A549 (cell line): ENCODE results near the gene FPR1. TPM values are rescaled to one million over a fixed set of nuclear protein-coding genes. Genes with fewer than 3 reads are reported as not detected.

Experiments
- ATAC-seq, 2 experiments: fragments of 200-7000 bp in 1 of 2; fragments of >200 bp in 1 of 2; cut with Nextera tagmentation in 1 of 2; cut with Tn5 transposase in 1 of 2; 3 replicates each; pipeline versions ENCODE4 v1.8.0 to v1.9.1; 2018 to 2020; ENCODE audit warnings: mild to moderate bottlenecking in 1 of 2, moderate library complexity in 1 of 2
- CTCF ChIA-PET: fragments of 300-600 bp; sonication (Branson Sonifier 250); formaldehyde crosslinking; extraction: SDS; loops from one replicate; lab custom pipeline; 2021; ENCODE audit warnings: antibody characterized with exemption, inconsistent platforms; lab: Yijun Ruan, JAX
- POLR2A ChIA-PET: fragments of 350-600 bp; formaldehyde crosslinking; extraction: SDS; loops from one replicate; lab custom pipeline; 2021; ENCODE audit warnings: antibody characterized with exemption, inconsistent platforms; lab: Yijun Ruan, JAX
- DNase-seq, 2 experiments: peaks; one replicate each; pipeline versions ENCODE4 v3.0.0 to v3.0.0-alpha.2; 2011 to 2016; ENCODE audit warnings: low read depth in 1 of 2, low spot score in 1 of 2
- FAIRE-seq: peaks from 2 replicates; lab custom pipeline; 2011; peaks lifted over from hg19 to GRCh38; lab: Jason Lieb, UNC
- H3K27ac ChIP-seq, 2 experiments: fragments of >200 bp; sonication (Bioruptor Twin); formaldehyde crosslinking; 3 replicates each; pipeline ENCODE4 v1.5.1; 2016 to 2017
- H3K4me1 ChIP-seq: fragments of >200 bp; sonication (Bioruptor Twin); formaldehyde crosslinking; 3 replicates; pipeline ENCODE4 v1.6.1; 2016
- H3K4me2 ChIP-seq: fragments of >200 bp; sonication (Bioruptor Twin); formaldehyde crosslinking; 3 replicates; pipeline ENCODE4 v1.6.1; 2016
- H3K4me3 ChIP-seq: fragments of >200 bp; sonication (Bioruptor Twin); formaldehyde crosslinking; 3 replicates; pipeline ENCODE4 v1.5.1; 2016
- H3K9me3 ChIP-seq: fragments of >200 bp; sonication (Bioruptor Twin); formaldehyde crosslinking; 3 replicates; pipeline ENCODE4 v1.6.1; 2016
- ATOH8 ChIP-seq: fragments of 250-450 bp; sonication (Bioruptor Pico); IDR thresholded peaks from 2 replicates; pipeline ENCODE4 v1.5.0; 2020; ENCODE audit warnings: low read depth, mild to moderate bottlenecking, moderate library complexity
- BHLHE40 ChIP-seq: IDR thresholded peaks from 2 replicates; pipeline ENCODE4 v1.6.1; 2012; ENCODE audit warnings: low read depth, low read length, inconsistent platforms
- CBX8 ChIP-seq: fragments of 200-600 bp; sonication (generic); IDR thresholded peaks from 2 replicates; pipeline ENCODE4 v1.6.1; 2016
- CEBPB ChIP-seq, 2 experiments: fragments of >200 bp in 1 of 2; sonication (Bioruptor Twin) in 1 of 2; formaldehyde crosslinking in 1 of 2; IDR thresholded peaks; 2 replicates each; pipeline ENCODE4 v1.6.1; 2012 to 2016
- CHD2 ChIP-seq: fragments of 150-350 bp; IDR thresholded peaks from 2 replicates; pipeline ENCODE4 v1.6.1; 2014; ENCODE audit warnings: low read length; ENCODE audit not compliant: partially characterized antibody
- CHD4 ChIP-seq: fragments of 200-600 bp; sonication (generic); IDR thresholded peaks from 2 replicates; pipeline ENCODE4 v1.6.1; 2016; ENCODE audit warnings: antibody characterized with exemption, mild to moderate bottlenecking, borderline replicate concordance
- EHMT2 ChIP-seq: fragments of 200-600 bp; sonication (generic); IDR thresholded peaks from 2 replicates; pipeline ENCODE4 v1.6.1; 2016; ENCODE audit warnings: antibody characterized with exemption, low read depth, mild to moderate bottlenecking, moderate library complexity
- EP300 ChIP-seq, 2 experiments: fragments of >200 bp; sonication (Bioruptor Twin); formaldehyde crosslinking; IDR thresholded peaks; 2 replicates in 1 of 2; 3 replicates in 1 of 2; pipeline ENCODE4 v1.6.1; 2016 to 2017
- GATA3 ChIP-seq: IDR thresholded peaks from 2 replicates; pipeline ENCODE4 v1.6.1; 2012; ENCODE audit warnings: borderline replicate concordance
- HDAC2 ChIP-seq: fragments of 200-600 bp; sonication (generic); IDR thresholded peaks from 2 replicates; pipeline ENCODE4 v1.6.1; 2016
- HEYL ChIP-seq: fragments of 250-450 bp; sonication (Bioruptor Pico); IDR thresholded peaks from 2 replicates; pipeline ENCODE4 v1.8.0; 2021; ENCODE audit warnings: mild to moderate bottlenecking, moderate library complexity
- HOXA7 ChIP-seq: fragments of 250-450 bp; sonication (Bioruptor Pico); IDR thresholded peaks from 2 replicates; pipeline ENCODE4 v1.5.0; 2020; ENCODE audit warnings: mild to moderate bottlenecking, moderate library complexity
- HOXB5 ChIP-seq: fragments of 250-450 bp; sonication (Bioruptor Pico); IDR thresholded peaks from 2 replicates; pipeline ENCODE4 v1.5.0; 2020; ENCODE audit warnings: mild to moderate bottlenecking, moderate library complexity
- JUN ChIP-seq, 2 experiments: fragments of >200 bp; sonication (Bioruptor Twin); formaldehyde crosslinking; IDR thresholded peaks; 2 replicates in 1 of 2; 3 replicates in 1 of 2; pipeline ENCODE4 v1.6.1; 2016 to 2017
- JUNB ChIP-seq: fragments of >200 bp; sonication (Bioruptor Twin); formaldehyde crosslinking; IDR thresholded peaks from 2 replicates; pipeline ENCODE4 v1.6.1; 2016
- KDM1A ChIP-seq: fragments of 200-600 bp; sonication (generic); IDR thresholded peaks from 2 replicates; pipeline ENCODE4 v1.6.1; 2016; ENCODE audit warnings: low read depth, mild to moderate bottlenecking
- KDM5A ChIP-seq: fragments of 200-600 bp; sonication (generic); IDR thresholded peaks from 2 replicates; pipeline ENCODE4 v1.6.1; 2016; ENCODE audit warnings: antibody characterized with exemption, mild to moderate bottlenecking
- MAZ ChIP-seq: fragments of 150-350 bp; IDR thresholded peaks from 2 replicates; pipeline ENCODE4 v1.6.1; 2014; ENCODE audit warnings: antibody characterized with exemption, low read depth, low read length, borderline replicate concordance
- MYC ChIP-seq: IDR thresholded peaks from 2 replicates; pipeline ENCODE4 v1.6.1; 2012; ENCODE audit warnings: mild to moderate bottlenecking, inconsistent platforms, low read length, improper control_type of control experiment, borderline replicate concordance
- NFE2L2 ChIP-seq: fragments of 150-350 bp; conservative IDR thresholded peaks from 2 replicates; pipeline ENCODE4 v1.6.1; 2014; ENCODE audit warnings: low read length
- NR3C1 ChIP-seq: fragments of >200 bp; sonication (Bioruptor Twin); formaldehyde crosslinking; IDR thresholded peaks from 3 replicates; pipeline ENCODE4 v1.6.1; 2017
- POLR2A ChIP-seq: IDR thresholded peaks from 2 replicates; pipeline ENCODE4 v1.6.1; 2012; ENCODE audit warnings: mild to moderate bottlenecking, low read length
- POLR2AphosphoS2 ChIP-seq: conservative IDR thresholded peaks from 2 replicates; pipeline ENCODE4 v1.6.1; 2012; ENCODE audit warnings: low read length, improper control_type of control experiment, inconsistent platforms
- RAD21 ChIP-seq, 2 experiments: fragments of >200 bp in 1 of 2; sonication (Bioruptor Twin) in 1 of 2; formaldehyde crosslinking in 1 of 2; IDR thresholded peaks in 1 of 2; conservative IDR thresholded peaks in 1 of 2; 2 replicates in 1 of 2; 3 replicates in 1 of 2; pipeline ENCODE4 v1.6.1; 2012 to 2018; ENCODE audit warnings: inconsistent platforms in 1 of 2
- SMC3 ChIP-seq: fragments of >200 bp; sonication (Bioruptor Twin); formaldehyde crosslinking; IDR thresholded peaks from 3 replicates; pipeline ENCODE4 v1.6.1; 2018; ENCODE audit warnings: inconsistent platforms
- SREBF2 ChIP-seq: fragments of 450-650 bp; IDR thresholded peaks from 2 replicates; pipeline ENCODE4 v1.6.1; 2014; ENCODE audit warnings: mild to moderate bottlenecking, moderate library complexity
- TFCP2L1 ChIP-seq: fragments of 250-450 bp; sonication (Bioruptor Pico); IDR thresholded peaks from 2 replicates; pipeline ENCODE4 v1.5.0; 2021; ENCODE audit warnings: mild to moderate bottlenecking
- TP53 ChIP-seq: fragments of 250-450 bp; sonication (Bioruptor Pico); IDR thresholded peaks from 2 replicates; pipeline ENCODE4 v1.5.0; 2021; ENCODE audit warnings: mild to moderate bottlenecking, moderate library complexity
- USF2 ChIP-seq: fragments of 450-650 bp; IDR thresholded peaks from 2 replicates; pipeline ENCODE4 v1.6.1; 2014; ENCODE audit warnings: antibody characterized with exemption
- ZC3H11A ChIP-seq: fragments of 450-650 bp; IDR thresholded peaks from 2 replicates; pipeline ENCODE4 v1.6.1; 2014; ENCODE audit warnings: antibody characterized with exemption, mild to moderate bottlenecking
- ZNF302 ChIP-seq: fragments of 250-450 bp; sonication (Bioruptor Pico); IDR thresholded peaks from 2 replicates; pipeline ENCODE4 v1.9.0; 2021; ENCODE audit warnings: inconsistent platforms, mild to moderate bottlenecking, moderate library complexity
- WGBS: methylation state at CpG from one replicate; pipeline ENCODE4 v1.1.6; 2017; ENCODE audit errors: missing lambda C conversion rate; 5-methylcytosine and 5-hydroxymethylcytosine counted together
- polyA plus RNA-seq, 4 experiments: library from polyadenylated mRNA; depleted of rRNA in 3 of 4; stranded (reverse); fragments of >200 nt; fragmentation: RNase III in 1 of 4; extraction: RNeasy Plus Mini Kit Qiagen cat#74134 plus additional on column Dnase treatment in 1 of 4; gene quantifications; 2 replicates in 3 of 4; 3 replicates in 1 of 4; pipeline ENCODE4 v1.2.3, GENCODE V29; 2011 to 2017
- TF ChIP-seq, protein P1 (sequence below): IDR thresholded peaks from 2 replicates; pipeline ENCODE4 v1.6.1; 2012
- TF ChIP-seq, protein P2 (sequence below): fragments of >200 bp; sonication (Bioruptor Twin); formaldehyde crosslinking; IDR thresholded peaks from 3 replicates; pipeline ENCODE4 v1.5.1; 2016
- TF ChIP-seq, protein P3 (sequence below): fragments of >200 bp; sonication (Bioruptor Twin); formaldehyde crosslinking; IDR thresholded peaks from 2 replicates; pipeline ENCODE4 v1.6.1; 2016
- TF ChIP-seq, protein P4 (sequence below): IDR thresholded peaks from 2 replicates; pipeline ENCODE4 v1.6.1; 2012; ENCODE audit warnings: low read depth, borderline replicate concordance
- TF ChIP-seq, protein P5 (sequence below): fragments of >200 bp; sonication (Bioruptor Twin); formaldehyde crosslinking; IDR thresholded peaks from 3 replicates; pipeline ENCODE4 v1.6.1; 2016

Gene FPR1
- polyA plus RNA-seq, 2 of the 4 experiments (the other 2 are of a cell fraction) = not detected

GRCh38 chr19:51703575-51704515 is 47.8 kb downstream of the FPR1 start:
- ATAC-seq (peak; percentile 82 to 89), DNase-seq (peak; percentile 93 to 94), FAIRE-seq (no peak)
- ChIA-PET CTCF (interaction anchor here (0.7 to 3.5 kb wide), 8 partner anchors 9 to 309 kb away, joined by 3 to 28 read pairs (median 4); partner anchors contain the start of genes HAS1 and SPACA6), POLR2A (interaction anchor here (0.7 to 2.6 kb wide), 4 partner anchors 14 to 385 kb away, joined by 3 to 29 read pairs (median 4); no protein-coding TSS in a partner anchor)
- Histone ChIP-seq H3K9me3 (no peaks in the 10 kb centered on the region), H3K27ac (peak overlapping the region; percentile 87 to 96), H3K4me2 (peak overlapping the region; percentile 93), H3K4me1 (peaks cover 26% of the 10 kb centered on the region; the same call in 2 of the 3 replicates), H3K4me3 (peak overlapping the region; percentile 54)
- WGBS = 24% methylated on average over 45 of the region's 74 CpGs
- TF ChIP-seq SMC3 (peak; percentile 44), CHD2 (no peak), EP300 (IDR thresholded peaks at IDR 0.05) (no peak), EHMT2 (no peak), POLR2A (peak; percentile 57), HEYL (CRISPR knock-in tag) (no peak), ZNF302 (CRISPR knock-in tag) (no peak), HOXB5 (CRISPR knock-in tag) (0 out of 2 replicates have a peak, but pooled peaks have one; percentile 24), MYC (no peak), RAD21 (conservative IDR thresholded peaks at IDR 0.05 in 1 of 2, IDR thresholded peaks at IDR 0.05 in 1 of 2) (no peak; a peak in 2 of 5 replicates), USF2 (no peak), JUNB (no peak), CHD4 (no peak), HDAC2 (no peak), ZC3H11A (no peak), CBX8 (no peak), NFE2L2 (no peak), NR3C1 (no peak), MAZ (no peak; the same call in 1 of the 2 replicates), GATA3 (0 out of 2 replicates have a peak, but pooled peaks have one; percentile 21), KDM1A (no peak), HOXA7 (CRISPR knock-in tag) (no peak), POLR2AphosphoS2 (no peak; the same call in 1 of the 2 replicates), ATOH8 (CRISPR knock-in tag) (no peak), TFCP2L1 (CRISPR knock-in tag) (peak; percentile 78; the same call in 1 of the 2 replicates), KDM5A (no peak), BHLHE40 (no peak), CEBPB (IDR thresholded peaks at IDR 0.05) (no peak), TP53 (CRISPR knock-in tag) (0 out of 2 replicates have a peak, but pooled peaks have one; percentile 22), SREBF2 (no peak), JUN (IDR thresholded peaks at IDR 0.05) (peak in 1 of 2 experiments; percentile 96; a peak in 4 of 5 replicates)
- TF ChIP-seq, protein P1, sequence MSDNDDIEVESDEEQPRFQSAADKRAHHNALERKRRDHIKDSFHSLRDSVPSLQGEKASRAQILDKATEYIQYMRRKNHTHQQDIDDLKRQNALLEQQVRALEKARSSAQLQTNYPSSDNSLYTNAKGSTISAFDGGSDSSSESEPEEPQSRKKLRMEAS = peak; percentile 74
- TF ChIP-seq, protein P2, sequence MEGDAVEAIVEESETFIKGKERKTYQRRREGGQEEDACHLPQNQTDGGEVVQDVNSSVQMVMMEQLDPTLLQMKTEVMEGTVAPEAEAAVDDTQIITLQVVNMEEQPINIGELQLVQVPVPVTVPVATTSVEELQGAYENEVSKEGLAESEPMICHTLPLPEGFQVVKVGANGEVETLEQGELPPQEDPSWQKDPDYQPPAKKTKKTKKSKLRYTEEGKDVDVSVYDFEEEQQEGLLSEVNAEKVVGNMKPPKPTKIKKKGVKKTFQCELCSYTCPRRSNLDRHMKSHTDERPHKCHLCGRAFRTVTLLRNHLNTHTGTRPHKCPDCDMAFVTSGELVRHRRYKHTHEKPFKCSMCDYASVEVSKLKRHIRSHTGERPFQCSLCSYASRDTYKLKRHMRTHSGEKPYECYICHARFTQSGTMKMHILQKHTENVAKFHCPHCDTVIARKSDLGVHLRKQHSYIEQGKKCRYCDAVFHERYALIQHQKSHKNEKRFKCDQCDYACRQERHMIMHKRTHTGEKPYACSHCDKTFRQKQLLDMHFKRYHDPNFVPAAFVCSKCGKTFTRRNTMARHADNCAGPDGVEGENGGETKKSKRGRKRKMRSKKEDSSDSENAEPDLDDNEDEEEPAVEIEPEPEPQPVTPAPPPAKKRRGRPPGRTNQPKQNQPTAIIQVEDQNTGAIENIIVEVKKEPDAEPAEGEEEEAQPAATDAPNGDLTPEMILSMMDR = peak; percentile 52
- TF ChIP-seq, protein P3, sequence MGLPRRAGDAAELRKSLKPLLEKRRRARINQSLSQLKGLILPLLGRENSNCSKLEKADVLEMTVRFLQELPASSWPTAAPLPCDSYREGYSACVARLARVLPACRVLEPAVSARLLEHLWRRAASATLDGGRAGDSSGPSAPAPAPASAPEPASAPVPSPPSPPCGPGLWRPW = no peak
- TF ChIP-seq, protein P4, sequence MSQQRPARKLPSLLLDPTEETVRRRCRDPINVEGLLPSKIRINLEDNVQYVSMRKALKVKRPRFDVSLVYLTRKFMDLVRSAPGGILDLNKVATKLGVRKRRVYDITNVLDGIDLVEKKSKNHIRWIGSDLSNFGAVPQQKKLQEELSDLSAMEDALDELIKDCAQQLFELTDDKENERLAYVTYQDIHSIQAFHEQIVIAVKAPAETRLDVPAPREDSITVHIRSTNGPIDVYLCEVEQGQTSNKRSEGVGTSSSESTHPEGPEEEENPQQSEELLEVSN = peak; percentile 62
- TF ChIP-seq, protein P5, sequence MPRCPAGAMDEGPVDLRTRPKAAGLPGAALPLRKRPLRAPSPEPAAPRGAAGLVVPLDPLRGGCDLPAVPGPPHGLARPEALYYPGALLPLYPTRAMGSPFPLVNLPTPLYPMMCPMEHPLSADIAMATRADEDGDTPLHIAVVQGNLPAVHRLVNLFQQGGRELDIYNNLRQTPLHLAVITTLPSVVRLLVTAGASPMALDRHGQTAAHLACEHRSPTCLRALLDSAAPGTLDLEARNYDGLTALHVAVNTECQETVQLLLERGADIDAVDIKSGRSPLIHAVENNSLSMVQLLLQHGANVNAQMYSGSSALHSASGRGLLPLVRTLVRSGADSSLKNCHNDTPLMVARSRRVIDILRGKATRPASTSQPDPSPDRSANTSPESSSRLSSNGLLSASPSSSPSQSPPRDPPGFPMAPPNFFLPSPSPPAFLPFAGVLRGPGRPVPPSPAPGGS = 0 out of 3 replicates have a peak, but pooled peaks have one; percentile 51
